NCI-H1694 treated with DMSO at 0.1 percent for 48 hours (cell line): ENCODE measurements around the gene SLC5A10.
"Not testable (repeated sequence)": the region's sequence is repeated elsewhere in the genome, so short reads cannot be mapped to it uniquely, and the experiment has no call there.

ENCODE experiments used
- DNase-seq: peaks from one replicate; lab custom pipeline; 2025; lab: John Stamatoyannopoulos, UW

The SLC5A10 gene

GRCh38 chr17:18951941-18952842 lies at the start of gene SLC5A10:
TSS of gene SLC5A10 (plus strand) at chr17:18952165. CDS start at chr17:18952206, 41 bp downstream.
- no peak for DNase-seq

- no peak for DNase-seq
Observed at GRCh38 chr17:18904482-18904881, 47.5 kb upstream of the SLC5A10 start.

- no peak for DNase-seq
Observed at GRCh38 chr17:18905226-18905625, 46.7 kb upstream of the SLC5A10 start.

GRCh38 chr17:18910326-18910725 lies 41.6 kb upstream of the SLC5A10 start:
- DNase-seq = no peak

- DNase-seq = no peak
Observed at GRCh38 chr17:18910881-18911280, 41.1 kb upstream of the SLC5A10 start.

- DNase-seq = no peak
Observed at GRCh38 chr17:18916816-18917500, 35.0 kb upstream of the SLC5A10 start.

GRCh38 chr17:18917506-18918032 lies 34.4 kb upstream of the SLC5A10 start:
- no peak for DNase-seq

GRCh38 chr17:18919963-18920362 lies 32.0 kb upstream of the SLC5A10 start:
- DNase-seq = no peak

GRCh38 chr17:18920911-18921441 lies 31.0 kb upstream of the SLC5A10 start:
- DNase-seq = no peak

- DNase-seq = no peak
Observed at GRCh38 chr17:18921485-18921884, 30.5 kb upstream of the SLC5A10 start.

GRCh38 chr17:18921912-18922451 lies 30.0 kb upstream of the SLC5A10 start:
- no peak for DNase-seq

- DNase-seq = not testable (repeated sequence)
Observed at GRCh38 chr17:18922596-18922995, 29.4 kb upstream of the SLC5A10 start.

GRCh38 chr17:18925187-18925586 lies 26.8 kb upstream of the SLC5A10 start:
- DNase-seq = no peak

- no peak for DNase-seq
Observed at GRCh38 chr17:18928628-18929125, 23.3 kb upstream of the SLC5A10 start.

GRCh38 chr17:18932360-18933055 lies 19.5 kb upstream of the SLC5A10 start:
- no peak for DNase-seq

- DNase-seq = no peak
Observed at GRCh38 chr17:18933102-18934058, 18.6 kb upstream of the SLC5A10 start.

- DNase-seq = no peak
Observed at GRCh38 chr17:18937981-18938691, 13.8 kb upstream of the SLC5A10 start.

- DNase-seq = no peak
Observed at GRCh38 chr17:18938692-18939023, 13.3 kb upstream of the SLC5A10 start.

- no peak for DNase-seq
Observed at GRCh38 chr17:18944646-18945045, 7.3 kb upstream of the SLC5A10 start.

GRCh38 chr17:18946536-18946935 lies 5.4 kb upstream of the SLC5A10 start:
- DNase-seq = no peak
